Mesenchymal stem cell (in vitro differentiated cells and primary cell): ENCODE data around the gene GRAMD4.
A peak's percentile ranks its signal among the peaks of the same experiment; 100 is the strongest.

Experiments used
- DNase-seq: peaks from one replicate; pipeline ENCODE4 v3.0.0-alpha.2; 2013
- H2AFZ ChIP-seq: one replicate; pipeline ENCODE4 v1.6.1; 2013; ENCODE audit warnings: low read depth, mild to moderate bottlenecking, control low read depth, inconsistent platforms, low read length, moderate library complexity
- H2AK5ac ChIP-seq: 2 replicates; pipeline ENCODE4 v1.6.1; 2013; ENCODE audit warnings: low read length, moderate library complexity, mild to moderate bottlenecking, inconsistent platforms; ENCODE audit not compliant: severe bottlenecking
- H2BK120ac ChIP-seq: one replicate; pipeline ENCODE4 v1.6.1; 2013; ENCODE audit warnings: low read depth, mild to moderate bottlenecking, inconsistent platforms, low read length, moderate library complexity
- H2BK12ac ChIP-seq, 2 experiments: one replicate each; pipeline ENCODE4 v1.6.1; 2013; ENCODE audit warnings: inconsistent platforms in 2 of 2, low read length in 2 of 2, mild to moderate bottlenecking in 2 of 2, moderate library complexity in 2 of 2, control low read depth in 1 of 2
- H2BK15ac ChIP-seq: one replicate; pipeline ENCODE4 v1.6.1; 2013; ENCODE audit warnings: mild to moderate bottlenecking, low read depth, inconsistent platforms; ENCODE audit not compliant: poor library complexity, severe bottlenecking
- H2BK5ac ChIP-seq: 2 replicates; pipeline ENCODE4 v1.6.1; 2013; ENCODE audit warnings: low read depth, mild to moderate bottlenecking, low read length, control low read depth, inconsistent platforms; ENCODE audit not compliant: poor library complexity, severe bottlenecking
- H3K14ac ChIP-seq, 2 experiments: one replicate each; pipeline ENCODE4 v1.6.1; 2013; ENCODE audit warnings: inconsistent platforms in 2 of 2, low read length in 2 of 2, control low read depth in 1 of 2, mild to moderate bottlenecking in 1 of 2, moderate library complexity in 1 of 2
- H3K18ac ChIP-seq, 2 experiments: one replicate each; pipeline ENCODE4 v1.6.1; 2013; ENCODE audit warnings: inconsistent platforms in 2 of 2, low read length in 2 of 2, control low read depth in 1 of 2, low read depth in 1 of 2, mild to moderate bottlenecking in 1 of 2
- H3K23ac ChIP-seq, 2 experiments: one replicate each; pipeline ENCODE4 v1.6.1; 2013; ENCODE audit warnings: inconsistent platforms in 2 of 2, low read length in 2 of 2, mild to moderate bottlenecking in 2 of 2, moderate library complexity in 2 of 2, control low read depth in 1 of 2
- H3K27ac ChIP-seq: 2 replicates; pipeline ENCODE4 v1.5.1; 2013; ENCODE audit warnings: mild to moderate bottlenecking, moderate library complexity, low read length, control low read depth, inconsistent platforms; ENCODE audit not compliant: poor library complexity, severe bottlenecking
- H3K27me3 ChIP-seq, 2 experiments: 2 replicates each; pipeline versions ENCODE4 v1.6.1 to v1.7.0; 2013; ENCODE audit warnings: low read length in 2 of 2, mild to moderate bottlenecking in 2 of 2, moderate library complexity in 2 of 2, control low read depth in 1 of 2, inconsistent platforms in 1 of 2; ENCODE audit not compliant: control insufficient read depth in 1 of 2, insufficient read depth in 1 of 2
- H3K36me3 ChIP-seq, 2 experiments: 2 replicates each; pipeline versions ENCODE4 v1.6.1 to v1.7.0; 2013; ENCODE audit warnings: low read length in 2 of 2, control low read depth in 1 of 2, inconsistent platforms in 1 of 2, low read depth in 1 of 2, mild to moderate bottlenecking in 1 of 2; ENCODE audit not compliant: insufficient read depth in 2 of 2, control insufficient read depth in 1 of 2
- H3K4ac ChIP-seq, 2 experiments: one replicate each; pipeline ENCODE4 v1.6.1; 2013; ENCODE audit warnings: inconsistent platforms in 2 of 2, low read length in 2 of 2, mild to moderate bottlenecking in 2 of 2, moderate library complexity in 2 of 2, control low read depth in 1 of 2, low read depth in 1 of 2
- H3K4me1 ChIP-seq: 2 replicates; pipeline ENCODE4 v1.6.1; 2013; ENCODE audit warnings: low read depth, low read length, control low read depth; ENCODE audit not compliant: control insufficient read depth, insufficient read depth
- H3K4me2 ChIP-seq: 2 replicates; pipeline ENCODE4 v1.6.1; 2013; ENCODE audit warnings: low read length, mild to moderate bottlenecking, inconsistent platforms; ENCODE audit not compliant: poor library complexity, severe bottlenecking
- H3K4me3 ChIP-seq, 2 experiments: 2 replicates each; pipeline versions ENCODE4 v1.5.1 to v1.7.0; 2013; ENCODE audit warnings: low read length in 2 of 2, mild to moderate bottlenecking in 2 of 2, control low read depth in 1 of 2, low read depth in 1 of 2; ENCODE audit not compliant: insufficient read depth in 1 of 2
- H3K79me1 ChIP-seq: replicated peaks from 2 replicates; pipeline ENCODE4 v1.6.1; 2013; ENCODE audit warnings: mild to moderate bottlenecking, control low read depth, low read length, inconsistent platforms; ENCODE audit not compliant: poor library complexity, severe bottlenecking
- H3K9ac ChIP-seq: 2 replicates; pipeline ENCODE4 v1.7.0; 2013; ENCODE audit warnings: mild to moderate bottlenecking, low read length, moderate library complexity
- H3K9me3 ChIP-seq: 2 replicates; pipeline ENCODE4 v1.7.0; 2013; ENCODE audit warnings: mild to moderate bottlenecking, low read length; ENCODE audit not compliant: control insufficient read depth
- H4K8ac ChIP-seq: one replicate; pipeline ENCODE4 v1.6.1; 2013; ENCODE audit warnings: inconsistent platforms, mild to moderate bottlenecking, low read length, moderate library complexity
- H4K91ac ChIP-seq: one replicate; pipeline ENCODE4 v1.6.1; 2013; ENCODE audit warnings: mild to moderate bottlenecking, low read length, inconsistent platforms
- WGBS: methylation state at CpG from one replicate; pipeline ENCODE4 v1.1.7; 2013; ENCODE audit warnings: mixed read lengths; 5-methylcytosine and 5-hydroxymethylcytosine counted together

Gene GRAMD4

DNA sequence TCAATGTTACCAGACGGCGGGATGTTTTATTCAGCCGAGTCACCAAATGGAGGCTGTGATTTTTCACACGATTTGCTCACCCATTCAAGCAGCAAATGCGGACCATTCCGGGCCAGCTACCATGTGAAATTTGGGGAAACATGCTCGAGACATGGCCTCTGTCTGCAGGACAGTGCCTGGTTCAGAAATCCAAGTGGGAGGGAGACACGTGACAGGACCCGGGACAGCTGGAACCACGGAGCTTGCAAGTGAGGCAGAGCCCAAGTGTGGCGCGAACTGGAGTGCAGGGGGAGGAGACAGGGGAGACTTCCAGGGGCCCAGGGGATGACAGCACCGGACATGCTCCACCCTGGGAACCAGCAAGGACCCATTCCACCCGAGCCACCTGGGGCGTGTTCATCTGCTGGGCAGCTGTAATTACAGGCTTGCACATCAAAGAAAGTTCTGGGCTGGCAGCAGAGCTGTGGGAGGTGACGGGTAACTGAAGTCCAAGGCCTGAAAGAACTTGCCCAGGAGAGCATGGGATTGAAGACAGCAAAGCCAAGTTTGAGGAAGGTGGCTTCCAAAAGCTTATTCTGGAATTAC lies 101.4 kb downstream of the GRAMD4 start:
- Histone ChIP-seq H4K8ac (no peak overlapping the region), H2BK12ac (no peak overlapping the region), H3K23ac (no peak overlapping the region), H3K9me3 (no peaks in the 10 kb centered on the region), H2BK120ac (no peak overlapping the region), H2AK5ac (peak overlapping the region; percentile 9), H3K4ac (no peak overlapping the region), H3K27me3 (no peaks in the 10 kb centered on the region), H2BK15ac (no peak overlapping the region), H2BK5ac (no peak overlapping the region), H3K9ac (no peak overlapping the region), H3K14ac (no peak overlapping the region), H3K4me1 (peaks cover 13% of the 10 kb centered on the region), H3K27ac (no peak overlapping the region), H4K91ac (no peak overlapping the region), H3K4me2 (no peak overlapping the region), H3K18ac (no peak overlapping the region), H2AFZ (no peak overlapping the region), H3K36me3 (peaks cover 42 to 54% of the 10 kb centered on the region in 2 experiments), H3K79me1 (peaks cover 52% of the 10 kb centered on the region), H3K4me3 (no peak overlapping the region)
- no peak for DNase-seq
- 96% methylated on average over 16 of the region's 16 CpGs for WGBS

DNA sequence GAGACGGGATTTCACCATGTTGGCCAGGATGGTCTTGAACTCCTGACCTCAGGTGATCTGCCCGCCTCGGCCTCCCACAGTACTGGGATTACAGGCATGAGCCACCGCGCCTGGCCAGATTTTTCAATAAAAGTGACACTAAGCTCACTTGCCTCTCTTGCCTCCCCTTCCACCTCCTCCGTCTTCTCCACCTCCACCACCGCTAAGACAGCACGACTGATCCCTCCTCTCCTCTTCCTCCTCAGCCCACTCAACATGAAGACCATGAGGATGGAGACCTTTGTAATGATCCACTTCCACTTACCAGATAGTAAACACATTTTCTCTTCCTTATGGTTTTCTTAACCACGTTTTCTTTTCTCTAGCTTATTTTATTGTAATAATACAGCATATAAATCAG lies 103.7 kb downstream of the GRAMD4 start:
- H2AK5ac ChIP-seq: no peak overlapping the region
- no peak overlapping the region for H2BK5ac ChIP-seq
- no peak overlapping the region for H4K8ac ChIP-seq
- H3K4me1 ChIP-seq: peaks cover 15% of the 10 kb centered on the region
- H2BK12ac ChIP-seq: no peak overlapping the region
- no peak overlapping the region for H3K4me2 ChIP-seq
- no peaks in the 10 kb centered on the region for H3K9me3 ChIP-seq
- no peak overlapping the region for H3K4me3 ChIP-seq
- H3K9ac ChIP-seq: no peak overlapping the region
- H3K79me1 ChIP-seq: peaks cover 55% of the 10 kb centered on the region
- peaks cover 20 to 51% of the 10 kb centered on the region in 2 experiments for H3K36me3 ChIP-seq
- no peak for DNase-seq
- H2AFZ ChIP-seq: no peak overlapping the region
- no peak overlapping the region for H3K23ac ChIP-seq
- H3K18ac ChIP-seq: no peak overlapping the region
- no peak overlapping the region for H2BK15ac ChIP-seq
- H3K27me3 ChIP-seq: no peaks in the 10 kb centered on the region
- H3K4ac ChIP-seq: no peak overlapping the region
- WGBS: 99% methylated on average over 8 of the region's 9 CpGs
- no peak overlapping the region for H2BK120ac ChIP-seq
- no peak overlapping the region for H3K14ac ChIP-seq
- H3K27ac ChIP-seq: no peak overlapping the region
- no peak overlapping the region for H4K91ac ChIP-seq

DNA sequence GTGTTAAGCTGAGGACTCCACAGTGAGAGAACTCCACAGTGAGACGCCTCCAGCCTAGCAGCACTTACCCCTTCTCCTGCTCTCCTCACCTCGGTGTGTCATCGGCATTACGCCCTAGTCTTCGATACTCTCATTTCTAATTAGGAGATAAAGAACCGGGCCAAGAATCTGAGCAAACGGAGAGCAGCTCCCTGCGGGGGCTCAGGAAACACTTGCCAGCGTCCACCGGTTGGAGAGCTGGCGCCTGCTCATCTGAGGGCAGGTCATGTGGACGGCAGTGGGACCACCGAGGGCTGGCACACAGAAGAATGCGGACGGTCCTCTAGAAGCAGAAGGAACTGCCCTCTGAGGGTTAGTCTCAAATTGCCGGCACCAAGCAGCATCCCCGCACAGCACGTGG lies 104.9 kb downstream of the GRAMD4 start:
- no peak overlapping the region for H3K27ac ChIP-seq
- peaks cover 10% of the 10 kb centered on the region for H3K4me1 ChIP-seq
- H3K36me3 ChIP-seq: peaks cover 8 to 46% of the 10 kb centered on the region in 2 experiments
- H3K23ac ChIP-seq: no peak overlapping the region
- no peak overlapping the region for H2BK12ac ChIP-seq
- no peak overlapping the region for H3K9ac ChIP-seq
- no peak overlapping the region for H4K91ac ChIP-seq
- H2BK5ac ChIP-seq: no peak overlapping the region
- no peak overlapping the region for H3K4me3 ChIP-seq
- no peaks in the 10 kb centered on the region for H3K27me3 ChIP-seq
- no peaks in the 10 kb centered on the region for H3K9me3 ChIP-seq
- H2BK120ac ChIP-seq: no peak overlapping the region
- WGBS: 93% methylated on average over 18 of the region's 18 CpGs
- H4K8ac ChIP-seq: no peak overlapping the region
- no peak overlapping the region for H2AFZ ChIP-seq
- DNase-seq: no peak
- no peak overlapping the region for H3K14ac ChIP-seq
- H3K18ac ChIP-seq: no peak overlapping the region
- H2BK15ac ChIP-seq: no peak overlapping the region
- no peak overlapping the region for H3K4me2 ChIP-seq
- H3K79me1 ChIP-seq: peaks cover 51% of the 10 kb centered on the region
- no peak overlapping the region for H3K4ac ChIP-seq
- no peak overlapping the region for H2AK5ac ChIP-seq

DNA sequence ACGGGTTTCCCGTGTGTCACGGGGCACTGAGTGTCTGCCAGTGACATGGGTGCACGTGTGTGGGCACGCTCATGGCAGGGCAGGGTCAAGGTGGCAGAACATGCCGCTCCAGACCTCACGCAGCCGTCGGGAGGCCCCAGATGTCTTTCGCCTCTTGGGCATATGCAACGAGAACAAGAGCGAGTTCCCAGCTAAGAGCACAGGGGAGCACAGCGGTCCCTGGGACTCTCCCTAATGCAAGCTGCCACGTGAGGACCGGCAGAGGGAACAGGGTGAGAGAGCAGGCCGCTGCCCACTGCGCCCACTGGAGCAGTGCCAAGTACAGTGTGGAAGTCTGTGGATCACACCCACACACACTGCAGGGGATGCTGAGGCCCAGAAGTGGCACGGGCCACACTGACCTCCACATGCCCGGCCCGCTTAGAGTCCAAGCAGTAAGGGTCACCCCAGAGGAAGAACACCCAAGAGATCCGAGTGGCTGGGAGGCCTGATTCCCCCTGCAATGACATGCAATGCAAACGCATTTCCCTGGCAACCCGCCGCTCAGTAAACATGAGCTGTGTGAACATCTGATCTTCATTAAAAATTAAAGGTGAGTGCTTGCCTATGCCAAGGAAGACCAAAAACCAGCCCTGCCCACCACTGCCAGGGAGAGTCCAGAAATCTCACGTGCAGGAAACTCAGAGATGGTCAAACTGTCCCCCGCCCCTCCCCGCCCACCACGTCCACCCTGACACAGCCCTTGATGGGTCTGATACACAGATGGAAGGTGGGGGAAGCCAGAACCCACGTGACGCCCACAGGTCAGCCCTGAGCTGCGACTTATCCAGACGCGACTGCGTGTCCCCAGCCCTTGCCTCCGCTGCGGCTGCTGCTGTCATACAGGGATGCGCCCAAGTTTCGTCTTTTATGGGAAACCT lies 106.1 kb downstream of the GRAMD4 start:
- H3K18ac ChIP-seq: peak overlapping the region in 1 of 2 experiments; percentile 28
- H3K27ac ChIP-seq: no peak overlapping the region
- no peak for DNase-seq
- no peak overlapping the region for H2BK15ac ChIP-seq
- no peak overlapping the region for H3K9ac ChIP-seq
- H3K14ac ChIP-seq: no peak overlapping the region
- no peak overlapping the region for H4K8ac ChIP-seq
- H2AK5ac ChIP-seq: no peak overlapping the region
- H3K9me3 ChIP-seq: no peaks in the 10 kb centered on the region
- peaks cover 3 to 50% of the 10 kb centered on the region in 2 experiments for H3K36me3 ChIP-seq
- peaks cover 18% of the 10 kb centered on the region for H3K4me1 ChIP-seq
- H2BK120ac ChIP-seq: no peak overlapping the region
- H4K91ac ChIP-seq: no peak overlapping the region
- H3K27me3 ChIP-seq: no peaks in the 10 kb centered on the region
- peaks cover 58% of the 10 kb centered on the region for H3K79me1 ChIP-seq
- H3K23ac ChIP-seq: no peak overlapping the region
- H3K4me3 ChIP-seq: no peak overlapping the region
- no peak overlapping the region for H3K4ac ChIP-seq
- H2BK12ac ChIP-seq: no peak overlapping the region
- no peak overlapping the region for H2AFZ ChIP-seq
- H3K4me2 ChIP-seq: no peak overlapping the region
- no peak overlapping the region for H2BK5ac ChIP-seq
- WGBS: 97% methylated on average over 38 of the region's 38 CpGs
